ENCODE results near the gene ATOX1.

DNA sequence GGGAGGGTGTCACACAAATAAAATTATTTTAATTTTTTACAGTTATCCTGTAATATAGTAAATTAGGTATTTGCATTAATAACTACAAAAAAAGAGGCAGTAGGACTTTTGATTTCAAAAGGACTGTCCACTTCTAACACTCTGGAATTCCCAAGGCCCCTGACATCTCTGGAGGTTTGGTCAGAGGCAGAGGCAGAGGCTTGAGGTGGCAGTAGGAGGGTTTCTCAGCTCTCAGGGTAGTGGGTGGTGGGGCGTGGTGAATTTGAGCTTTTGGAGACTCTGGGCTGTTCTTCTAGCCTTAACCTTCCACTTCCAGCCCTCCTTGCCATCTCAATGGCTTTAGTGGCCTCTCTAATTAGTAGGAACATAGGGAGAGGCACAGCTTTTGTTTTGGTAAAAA is 22.8 kb downstream of the ATOX1 start:
- TF ChIP-seq, protein P1, sequence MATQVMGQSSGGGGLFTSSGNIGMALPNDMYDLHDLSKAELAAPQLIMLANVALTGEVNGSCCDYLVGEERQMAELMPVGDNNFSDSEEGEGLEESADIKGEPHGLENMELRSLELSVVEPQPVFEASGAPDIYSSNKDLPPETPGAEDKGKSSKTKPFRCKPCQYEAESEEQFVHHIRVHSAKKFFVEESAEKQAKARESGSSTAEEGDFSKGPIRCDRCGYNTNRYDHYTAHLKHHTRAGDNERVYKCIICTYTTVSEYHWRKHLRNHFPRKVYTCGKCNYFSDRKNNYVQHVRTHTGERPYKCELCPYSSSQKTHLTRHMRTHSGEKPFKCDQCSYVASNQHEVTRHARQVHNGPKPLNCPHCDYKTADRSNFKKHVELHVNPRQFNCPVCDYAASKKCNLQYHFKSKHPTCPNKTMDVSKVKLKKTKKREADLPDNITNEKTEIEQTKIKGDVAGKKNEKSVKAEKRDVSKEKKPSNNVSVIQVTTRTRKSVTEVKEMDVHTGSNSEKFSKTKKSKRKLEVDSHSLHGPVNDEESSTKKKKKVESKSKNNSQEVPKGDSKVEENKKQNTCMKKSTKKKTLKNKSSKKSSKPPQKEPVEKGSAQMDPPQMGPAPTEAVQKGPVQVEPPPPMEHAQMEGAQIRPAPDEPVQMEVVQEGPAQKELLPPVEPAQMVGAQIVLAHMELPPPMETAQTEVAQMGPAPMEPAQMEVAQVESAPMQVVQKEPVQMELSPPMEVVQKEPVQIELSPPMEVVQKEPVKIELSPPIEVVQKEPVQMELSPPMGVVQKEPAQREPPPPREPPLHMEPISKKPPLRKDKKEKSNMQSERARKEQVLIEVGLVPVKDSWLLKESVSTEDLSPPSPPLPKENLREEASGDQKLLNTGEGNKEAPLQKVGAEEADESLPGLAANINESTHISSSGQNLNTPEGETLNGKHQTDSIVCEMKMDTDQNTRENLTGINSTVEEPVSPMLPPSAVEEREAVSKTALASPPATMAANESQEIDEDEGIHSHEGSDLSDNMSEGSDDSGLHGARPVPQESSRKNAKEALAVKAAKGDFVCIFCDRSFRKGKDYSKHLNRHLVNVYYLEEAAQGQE (IDR thresholded peaks at IDR 0.05; ENCODE audit: unreplicated experiment), result no peak
- TF ChIP-seq EZH2phosphoT487 (IDR thresholded peaks at IDR 0.05; ENCODE audit: unreplicated experiment) (no peak), POLR2AphosphoS5 (IDR thresholded peaks at IDR 0.05; ENCODE audit: low read depth) (no peak), EZH2 (IDR thresholded peaks at IDR 0.05; ENCODE audit: low read depth, unreplicated experiment) (no peak), JUNB (IDR thresholded peaks at IDR 0.05; ENCODE audit: unreplicated experiment) (no peak)
- TF ChIP-seq, protein P2, sequence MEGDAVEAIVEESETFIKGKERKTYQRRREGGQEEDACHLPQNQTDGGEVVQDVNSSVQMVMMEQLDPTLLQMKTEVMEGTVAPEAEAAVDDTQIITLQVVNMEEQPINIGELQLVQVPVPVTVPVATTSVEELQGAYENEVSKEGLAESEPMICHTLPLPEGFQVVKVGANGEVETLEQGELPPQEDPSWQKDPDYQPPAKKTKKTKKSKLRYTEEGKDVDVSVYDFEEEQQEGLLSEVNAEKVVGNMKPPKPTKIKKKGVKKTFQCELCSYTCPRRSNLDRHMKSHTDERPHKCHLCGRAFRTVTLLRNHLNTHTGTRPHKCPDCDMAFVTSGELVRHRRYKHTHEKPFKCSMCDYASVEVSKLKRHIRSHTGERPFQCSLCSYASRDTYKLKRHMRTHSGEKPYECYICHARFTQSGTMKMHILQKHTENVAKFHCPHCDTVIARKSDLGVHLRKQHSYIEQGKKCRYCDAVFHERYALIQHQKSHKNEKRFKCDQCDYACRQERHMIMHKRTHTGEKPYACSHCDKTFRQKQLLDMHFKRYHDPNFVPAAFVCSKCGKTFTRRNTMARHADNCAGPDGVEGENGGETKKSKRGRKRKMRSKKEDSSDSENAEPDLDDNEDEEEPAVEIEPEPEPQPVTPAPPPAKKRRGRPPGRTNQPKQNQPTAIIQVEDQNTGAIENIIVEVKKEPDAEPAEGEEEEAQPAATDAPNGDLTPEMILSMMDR (conservative IDR thresholded peaks at IDR 0.05; ENCODE audit: low read depth in 2 of 2), result no peak

Data from GM23338 (cell line).